ENCODE results near the gene GPD1. TPM values are rescaled to one million over a fixed set of nuclear protein-coding genes. Genes with fewer than 3 reads are reported as not detected.

GPD1 gene
- total RNA-seq, result not detected in 2 replicates

DNA sequence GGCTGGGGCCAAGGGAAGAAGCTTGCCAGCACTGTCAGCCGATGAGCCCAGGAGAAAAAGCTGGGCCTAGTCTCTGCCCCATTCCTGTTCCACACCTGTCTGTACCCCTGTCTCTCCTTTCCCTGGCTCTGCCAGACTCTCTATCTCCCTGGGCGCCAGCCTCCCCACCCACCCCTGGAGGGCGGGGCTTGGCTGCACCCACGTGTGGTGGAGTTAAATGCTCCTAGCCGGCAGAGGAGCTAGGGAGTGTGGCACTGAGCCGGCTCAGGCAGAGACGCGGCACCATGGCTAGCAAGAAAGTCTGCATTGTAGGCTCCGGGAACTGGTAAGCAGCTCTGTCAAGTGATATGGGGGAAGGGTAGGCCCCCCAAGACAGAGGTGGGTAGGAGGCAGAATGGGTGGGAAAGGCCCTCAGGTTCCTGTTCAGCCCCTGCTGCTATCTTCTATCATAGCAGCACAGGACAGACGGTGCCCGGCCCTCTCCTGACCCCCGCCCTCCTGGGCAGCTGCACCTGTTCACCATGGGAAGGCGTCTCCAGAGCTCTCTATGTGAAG lies at the start of gene GPD1:
Gene GPD1, plus strand, starts transcription at position 242 of the 555 bp plus-strand sequence. Its CDS starts 43 bp downstream, at position 285.

DNA sequence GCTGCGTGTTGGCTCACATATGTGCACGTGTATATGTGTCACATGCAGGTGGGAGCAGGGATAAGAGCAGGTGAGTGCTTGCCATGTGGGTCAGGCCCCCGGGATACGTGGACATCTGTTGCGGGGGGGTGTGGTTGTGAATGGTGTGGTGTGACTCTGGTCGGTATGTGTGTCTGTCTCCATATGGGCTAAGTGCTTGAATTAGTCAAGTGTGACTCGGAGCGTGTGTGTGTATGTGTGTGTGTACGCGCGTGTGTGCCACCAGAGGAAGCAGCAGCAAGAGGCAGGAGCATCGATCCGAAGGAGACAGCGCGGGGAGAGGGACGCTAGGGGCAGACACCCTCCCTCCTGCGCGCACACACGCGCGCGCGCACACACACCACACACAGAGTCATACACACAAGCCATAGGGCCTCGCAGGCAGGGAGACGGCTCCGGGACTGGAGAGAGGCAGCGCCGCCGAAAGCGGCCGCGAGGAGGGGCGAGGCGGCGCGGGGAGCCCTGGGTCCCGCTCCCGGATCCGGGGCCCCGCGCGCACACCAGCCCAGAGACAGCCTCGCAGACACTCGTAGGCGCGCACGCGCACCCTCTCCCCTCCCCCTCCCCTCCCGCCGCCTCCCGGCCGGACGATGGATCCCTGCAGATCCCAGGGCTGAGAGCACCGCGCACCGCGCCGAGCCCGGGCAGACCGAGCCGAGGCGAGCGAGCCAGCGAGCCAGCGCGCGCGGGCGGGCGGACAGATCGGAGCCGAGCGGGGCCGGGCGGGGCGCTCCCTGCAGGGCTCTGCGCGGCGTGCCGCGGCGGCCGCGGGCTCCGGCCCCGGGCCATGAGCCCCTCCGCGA lies 46.6 kb upstream of the GPD1 start, which contains the start of gene ASIC1:
Gene ASIC1, plus strand, starts transcription at position 597 of the 842 bp plus-strand sequence. CDS start 1,171 bp downstream, outside the sequence.

DNA sequence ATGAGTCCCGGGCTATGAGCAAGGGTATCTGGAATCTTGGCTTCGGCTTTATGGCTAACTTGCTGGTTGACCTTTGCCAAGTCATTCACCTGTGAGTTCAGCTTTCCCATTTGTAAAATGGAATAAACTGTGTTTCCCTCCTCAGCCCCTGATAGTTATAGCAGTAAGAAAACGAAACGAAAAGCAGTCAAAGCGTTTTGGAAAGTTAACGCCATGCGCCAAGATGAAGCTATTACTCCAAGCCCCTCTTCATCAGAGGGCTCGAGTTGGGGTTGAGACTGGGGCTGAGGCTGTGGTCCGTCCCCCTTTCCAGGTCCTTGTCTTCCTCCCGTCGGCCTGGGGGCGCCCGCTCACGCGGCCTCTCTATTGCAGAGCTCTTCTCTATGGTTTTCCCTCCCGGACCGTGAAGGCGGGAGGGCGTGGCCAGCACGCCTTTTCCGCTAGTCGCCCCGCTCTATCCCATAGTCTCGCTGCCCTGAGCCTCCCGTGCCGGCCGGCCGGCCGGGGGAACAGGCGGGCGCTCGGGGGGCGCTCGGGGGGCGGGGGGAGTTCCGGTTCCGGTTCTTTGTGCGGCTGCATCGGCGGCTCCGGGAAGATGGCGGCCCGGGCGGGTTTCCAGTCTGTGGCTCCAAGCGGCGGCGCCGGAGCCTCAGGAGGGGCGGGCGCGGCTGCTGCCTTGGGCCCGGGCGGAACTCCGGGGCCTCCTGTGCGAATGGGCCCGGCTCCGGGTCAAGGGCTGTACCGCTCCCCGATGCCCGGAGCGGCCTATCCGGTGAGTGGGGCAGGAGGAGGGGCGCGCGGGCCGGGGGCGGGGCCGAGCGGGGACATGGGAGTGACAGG lies 18.8 kb upstream of the GPD1 start, which contains the start of gene SMARCD1:
Gene SMARCD1, plus strand, starts transcription at position 568 of the 840 bp plus-strand sequence. Its CDS starts 28 bp downstream, at position 596.

DNA sequence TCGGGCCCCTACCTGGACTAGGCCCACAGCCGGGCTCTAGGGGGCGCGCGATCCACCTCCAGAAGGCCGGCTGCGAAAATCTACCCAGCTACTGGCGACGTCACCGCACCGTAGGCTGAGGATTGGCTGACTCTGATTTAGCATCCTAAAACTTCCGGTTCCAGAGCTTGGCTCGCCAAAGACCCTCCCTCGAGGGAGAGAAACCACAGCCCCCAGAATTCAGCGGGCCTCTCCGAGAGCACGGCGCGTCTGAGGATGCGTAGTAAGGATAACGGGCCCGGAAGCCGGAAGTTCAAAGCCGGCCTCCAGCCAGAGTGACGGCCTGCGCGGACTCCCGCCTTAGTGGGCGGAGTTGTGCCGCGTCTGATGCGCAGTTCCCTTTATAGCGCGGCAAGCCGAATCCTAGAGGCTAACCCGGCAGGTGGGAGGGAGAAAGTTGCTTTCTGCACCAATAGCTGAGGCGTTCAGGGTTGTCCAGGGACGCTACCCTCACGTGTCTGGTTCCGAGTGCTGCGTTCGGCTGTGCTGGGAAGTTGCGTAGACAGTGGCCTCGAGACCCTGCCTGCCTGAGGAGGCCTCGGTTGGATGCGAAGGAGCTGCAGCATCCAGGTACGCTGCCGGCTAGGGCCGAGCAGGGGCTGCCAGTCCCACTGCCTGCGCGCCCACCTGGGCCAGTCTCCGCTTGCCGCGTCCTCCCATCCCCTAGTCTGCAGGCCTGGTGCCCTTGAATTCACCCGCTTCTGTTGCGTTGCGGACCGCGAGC lies 8.1 kb downstream of the GPD1 start, which contains the start of gene COX14:
Gene COX14, plus strand, starts transcription at position 544 of the 763 bp plus-strand sequence. CDS start 7,808 bp downstream, outside the sequence.

Other genes starting within 250 kb of the GPD1 start
- gene FAIM2, start 200.1 kb upstream of the GPD1 start, total RNA-seq, result under 0.01 TPM in 1 of 2 replicates, not detected in the other
- not detected in 2 replicates for gene AQP2, start 153.3 kb upstream of the GPD1 start, total RNA-seq
- 0.09 and 1.8 TPM in 2 replicates for gene AQP5, start 142.1 kb upstream of the GPD1 start, total RNA-seq
- 0.09 TPM in 1 of 2 replicates, not detected in the other for gene AQP6, start 131.1 kb upstream of the GPD1 start, total RNA-seq
- 29.2 and 54.1 TPM in 2 replicates for gene RACGAP1, start 78.5 kb upstream of the GPD1 start, total RNA-seq
- 0.36 and 1.0 TPM in 2 replicates for gene ASIC1, start 46.4 kb upstream of the GPD1 start, total RNA-seq
- 43.6 and 45.5 TPM in 2 replicates for gene SMARCD1, start 18.7 kb upstream of the GPD1 start, total RNA-seq
- gene COX14, start 8.2 kb downstream of the GPD1 start, total RNA-seq, result 39.0 and 43.8 TPM in 2 replicates
- 36.0 and 56.7 TPM in 2 replicates for gene CERS5, start 63.4 kb downstream of the GPD1 start, total RNA-seq
- 50.3 and 93.5 TPM in 2 replicates for gene LIMA1, start 179.5 kb downstream of the GPD1 start, total RNA-seq